Bronchial epithelial cell (primary cell): ENCODE measurements around the gene EPS8L2. TPM values are rescaled to one million over a fixed set of nuclear protein-coding genes. Genes with fewer than 3 reads are reported as not detected.
A peak's percentile ranks its signal among the peaks of the same experiment; 100 is the strongest.
"Not testable (repeated sequence)": the region's sequence is repeated elsewhere in the genome, so short reads cannot be mapped to it uniquely, and the experiment has no call there.

ENCODE experiments used
- DNase-seq: peaks from one replicate; pipeline ENCODE4 v3.0.0-alpha.2; 2010; ENCODE audit warnings: low read depth
- FAIRE-seq: peaks from 2 replicates; lab custom pipeline; 2011; peaks lifted over from hg19 to GRCh38; lab: Jason Lieb, UNC
- H3K27me3 ChIP-seq: 2 replicates; pipeline ENCODE4 v1.5.1; 2011; ENCODE audit warnings: low read length; ENCODE audit not compliant: control insufficient read depth, insufficient read depth
- H3K36me3 ChIP-seq: 2 replicates; pipeline ENCODE4 v1.5.1; 2011; ENCODE audit warnings: low read length; ENCODE audit not compliant: control insufficient read depth, insufficient read depth
- H3K4me3 ChIP-seq: 2 replicates; pipeline ENCODE4 v1.5.1; 2011; ENCODE audit warnings: mild to moderate bottlenecking, low read depth, low read length, control low read depth
- total RNA-seq: library from RNA; depleted of rRNA; stranded (reverse); fragments of >200 nt; gene quantifications from 2 replicates; pipeline ENCODE4 v1.2.1, GENCODE V29; 2014
- TF ChIP-seq, protein P1 (sequence below): IDR thresholded peaks from 2 replicates; pipeline ENCODE4 v1.5.1; 2011; ENCODE audit warnings: mild to moderate bottlenecking, moderate library complexity, low read length, control low read depth, inconsistent platforms; ENCODE audit not compliant: insufficient read depth, severe bottlenecking

EPS8L2 gene
- total RNA-seq, 1 donor from 2014 or later, result 105 TPM

DNA sequence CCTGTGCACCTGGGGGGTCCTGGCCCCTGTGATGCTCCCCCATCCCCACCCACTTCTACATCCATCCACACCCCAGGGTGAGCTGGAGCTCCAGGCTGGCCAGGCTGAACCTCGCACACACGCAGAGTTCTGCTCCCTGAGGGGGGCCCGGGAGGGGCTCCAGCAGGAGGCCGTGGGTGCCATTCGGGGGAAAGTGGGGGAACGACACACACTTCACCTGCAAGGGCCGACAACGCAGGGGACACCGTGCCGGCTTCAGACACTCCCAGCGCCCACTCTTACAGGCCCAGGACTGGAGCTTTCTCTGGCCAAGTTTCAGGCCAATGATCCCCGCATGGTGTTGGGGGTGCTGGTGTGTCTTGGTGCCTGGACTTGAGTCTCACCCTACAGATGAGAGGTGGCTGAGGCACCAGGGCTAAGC, 21.3 kb downstream of the EPS8L2 start:
- DNase-seq, result no peak
- TF ChIP-seq, protein P1, sequence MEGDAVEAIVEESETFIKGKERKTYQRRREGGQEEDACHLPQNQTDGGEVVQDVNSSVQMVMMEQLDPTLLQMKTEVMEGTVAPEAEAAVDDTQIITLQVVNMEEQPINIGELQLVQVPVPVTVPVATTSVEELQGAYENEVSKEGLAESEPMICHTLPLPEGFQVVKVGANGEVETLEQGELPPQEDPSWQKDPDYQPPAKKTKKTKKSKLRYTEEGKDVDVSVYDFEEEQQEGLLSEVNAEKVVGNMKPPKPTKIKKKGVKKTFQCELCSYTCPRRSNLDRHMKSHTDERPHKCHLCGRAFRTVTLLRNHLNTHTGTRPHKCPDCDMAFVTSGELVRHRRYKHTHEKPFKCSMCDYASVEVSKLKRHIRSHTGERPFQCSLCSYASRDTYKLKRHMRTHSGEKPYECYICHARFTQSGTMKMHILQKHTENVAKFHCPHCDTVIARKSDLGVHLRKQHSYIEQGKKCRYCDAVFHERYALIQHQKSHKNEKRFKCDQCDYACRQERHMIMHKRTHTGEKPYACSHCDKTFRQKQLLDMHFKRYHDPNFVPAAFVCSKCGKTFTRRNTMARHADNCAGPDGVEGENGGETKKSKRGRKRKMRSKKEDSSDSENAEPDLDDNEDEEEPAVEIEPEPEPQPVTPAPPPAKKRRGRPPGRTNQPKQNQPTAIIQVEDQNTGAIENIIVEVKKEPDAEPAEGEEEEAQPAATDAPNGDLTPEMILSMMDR, result no peak
- FAIRE-seq, result no peak
- Histone ChIP-seq H3K4me3 (no peak overlapping the region), H3K27me3 (no peaks in the 10 kb centered on the region), H3K36me3 (peaks cover 26% of the 10 kb centered on the region)

GRCh38 chr11:727859-728748, 22.1 kb downstream of the EPS8L2 start:
- Histone ChIP-seq H3K4me3 (no peak overlapping the region), H3K36me3 (peaks cover 21% of the 10 kb centered on the region), H3K27me3 (no peaks in the 10 kb centered on the region)
- TF ChIP-seq, protein P1, result peak; percentile 100
- DNase-seq (peak; percentile 90), FAIRE-seq (no peak)

DNA sequence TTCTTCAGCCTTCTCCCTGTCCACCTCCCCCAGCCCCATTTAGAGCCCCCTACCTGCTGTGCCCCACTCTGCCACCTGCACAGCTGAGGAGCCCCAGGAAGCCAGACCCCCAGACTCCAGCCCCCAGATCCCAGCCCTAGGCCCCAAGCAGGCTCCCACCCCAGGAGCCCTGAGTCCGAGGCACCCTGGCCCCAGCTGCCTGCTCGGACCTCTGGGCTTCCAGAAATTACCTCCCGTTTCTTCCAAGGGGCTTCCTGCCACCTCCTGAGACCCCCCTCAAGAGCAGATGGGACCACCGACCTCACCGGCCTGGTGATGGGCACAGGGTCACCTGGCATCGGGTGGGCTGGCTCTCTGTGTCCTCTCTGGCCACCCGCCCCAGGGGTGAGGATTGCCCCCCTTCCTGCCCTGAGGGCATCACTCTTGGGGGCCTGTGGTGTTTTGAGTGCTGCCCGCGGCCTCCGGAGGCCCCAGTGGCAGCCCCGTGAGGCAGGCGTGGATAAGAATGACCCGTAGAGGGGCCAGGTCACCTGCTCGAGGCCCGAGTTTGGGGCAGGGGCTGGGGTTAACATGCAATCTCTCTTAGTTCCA, 23.0 kb downstream of the EPS8L2 start:
- DNase-seq, result no peak
- TF ChIP-seq, protein P1, result no peak
- no peak for FAIRE-seq
- Histone ChIP-seq H3K27me3 (no peaks in the 10 kb centered on the region), H3K36me3 (peaks cover 16% of the 10 kb centered on the region), H3K4me3 (no peak overlapping the region)

- no peak overlapping the region for H3K4me3 ChIP-seq
- TF ChIP-seq, protein P1, result no peak
- FAIRE-seq, result no peak
- peak; percentile 37 for DNase-seq
- peaks cover 10% of the 10 kb centered on the region for H3K36me3 ChIP-seq
- H3K27me3 ChIP-seq, result no peaks in the 10 kb centered on the region
Observed at GRCh38 chr11:729492-730074, 23.6 kb downstream of the EPS8L2 start.

DNA sequence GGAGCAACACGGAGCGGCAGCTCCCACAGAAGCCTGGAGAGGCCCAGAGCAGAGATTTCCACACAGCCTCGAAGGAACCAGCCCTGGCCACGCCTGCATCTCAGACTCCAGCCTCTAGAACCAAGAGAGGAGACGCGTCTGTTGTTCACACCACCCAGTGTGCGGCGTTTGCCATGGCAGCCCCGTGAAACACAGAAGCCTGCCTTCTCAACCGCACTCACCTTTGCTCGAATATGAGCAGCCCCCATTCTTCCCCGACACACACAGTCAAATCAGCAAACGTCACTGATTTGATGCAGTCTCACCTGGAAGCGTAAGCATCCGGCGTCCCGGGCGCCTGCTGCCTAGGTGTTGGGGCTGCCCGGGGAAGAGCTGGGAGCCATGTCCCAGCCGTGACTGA, 27.0 kb downstream of the EPS8L2 start:
- TF ChIP-seq, protein P1, result no peak
- DNase-seq (no peak), FAIRE-seq (no peak)
- no peaks in the 10 kb centered on the region for H3K36me3 ChIP-seq
- H3K4me3 ChIP-seq, result no peak overlapping the region
- no peaks in the 10 kb centered on the region for H3K27me3 ChIP-seq

- H3K4me3 ChIP-seq, H3K36me3 ChIP-seq, DNase-seq, H3K27me3 ChIP-seq, FAIRE-seq: not testable (repeated sequence)
Observed at GRCh38 chr11:734541-734940, 28.5 kb downstream of the EPS8L2 start.
